IPS DF 19.7 (cell line): ENCODE data around the gene FAM114A1.
"Not testable (repeated sequence)": the region's sequence is repeated elsewhere in the genome, so short reads cannot be mapped to it uniquely, and the experiment has no call there.

Source experiments
- DNase-seq: peaks from one replicate; pipeline ENCODE4 v3.0.0-alpha.2; 2013; ENCODE audit warnings: low read depth, low spot score

The FAM114A1 gene

GRCh38 chr4:38902695-38903094, 35.1 kb downstream of the FAM114A1 start:
- no peak for DNase-seq

- DNase-seq = no peak
These were observed 36.6 kb downstream of the FAM114A1 start for GRCh38 chr4:38904090-38904666.

- DNase-seq = no peak
These were observed 37.1 kb downstream of the FAM114A1 start for GRCh38 chr4:38904682-38905081.

- DNase-seq = no peak
These were observed 38.2 kb downstream of the FAM114A1 start for GRCh38 chr4:38905652-38906385.

GRCh38 chr4:38907696-38908270, 40.2 kb downstream of the FAM114A1 start:
- no peak for DNase-seq

GRCh38 chr4:38909015-38909414, 41.4 kb downstream of the FAM114A1 start:
- no peak for DNase-seq

- DNase-seq = no peak
These were observed 43.7 kb downstream of the FAM114A1 start for GRCh38 chr4:38911257-38911656.

GRCh38 chr4:38914854-38915253, 47.2 kb downstream of the FAM114A1 start:
- DNase-seq = no peak

- DNase-seq = not testable (repeated sequence)
These were observed 48.7 kb downstream of the FAM114A1 start for GRCh38 chr4:38916267-38916666.

- no peak for DNase-seq
These were observed 49.9 kb downstream of the FAM114A1 start for GRCh38 chr4:38917481-38918025.

GRCh38 chr4:38919494-38919893, 51.9 kb downstream of the FAM114A1 start:
- DNase-seq = no peak

- no peak for DNase-seq
These were observed 52.6 kb downstream of the FAM114A1 start for GRCh38 chr4:38920186-38920585.

- no peak for DNase-seq
These were observed 53.1 kb downstream of the FAM114A1 start for GRCh38 chr4:38920677-38921076.

GRCh38 chr4:38921151-38921550, 53.5 kb downstream of the FAM114A1 start:
- no peak for DNase-seq

GRCh38 chr4:38923746-38924145, 56.1 kb downstream of the FAM114A1 start:
- DNase-seq = no peak

- DNase-seq = no peak
These were observed 56.7 kb downstream of the FAM114A1 start for GRCh38 chr4:38924353-38924752.

GRCh38 chr4:38925492-38926413, 58.1 kb downstream of the FAM114A1 start:
- DNase-seq = no peak

- no peak for DNase-seq
These were observed 59.3 kb downstream of the FAM114A1 start for GRCh38 chr4:38926896-38927295.

GRCh38 chr4:38928568-38928967, 61.0 kb downstream of the FAM114A1 start:
- no peak for DNase-seq

GRCh38 chr4:38928974-38929373, 61.4 kb downstream of the FAM114A1 start:
- DNase-seq = no peak

GRCh38 chr4:38930204-38930603, 62.6 kb downstream of the FAM114A1 start:
- DNase-seq = no peak

- no peak for DNase-seq
These were observed 63.1 kb downstream of the FAM114A1 start for GRCh38 chr4:38930707-38931106.
